Activated CD4-positive, alpha-beta T cell treated with anti-CD3 and anti-CD28 coated beads, Interleukin-2, amount 10 ng/mL, durations not matched to agents 24 days and 14 days (primary cell): Measurements from ENCODE around the gene ZDHHC12. TPM values are rescaled to one million over a fixed set of nuclear protein-coding genes. Genes with fewer than 3 reads are reported as not detected.

Experiments used
- DNase-seq: peaks from one replicate; pipeline ENCODE4 v3.0.0; 2022
- H3K27ac Mint-ChIP-seq: one replicate; pipeline ENCODE4 v1.8.0; 2022; ENCODE audit warnings: mild to moderate bottlenecking, mixed read lengths
- H3K27me3 Mint-ChIP-seq: one replicate; pipeline ENCODE4 v1.8.0; 2022; ENCODE audit warnings: mixed read lengths
- H3K36me3 Mint-ChIP-seq: one replicate; pipeline ENCODE4 v1.8.0; 2022; ENCODE audit warnings: low read depth, mild to moderate bottlenecking, mixed read lengths
- H3K4me1 Mint-ChIP-seq: one replicate; pipeline ENCODE4 v1.8.0; 2021; ENCODE audit warnings: mixed read lengths
- H3K4me3 Mint-ChIP-seq: one replicate; pipeline ENCODE4 v1.8.0; 2022; ENCODE audit warnings: mild to moderate bottlenecking, moderate library complexity, mixed read lengths
- H3K9me3 Mint-ChIP-seq: one replicate; pipeline ENCODE4 v1.8.0; 2021; ENCODE audit warnings: mixed read lengths
- intact Hi-C: fragments of 100-400 bp; cut with micrococcal nuclease; formaldehyde crosslinking; loops from one replicate; pipeline ENCODE4 v1.15.1; 2023
- total RNA-seq: library from RNA; stranded (reverse); gene quantifications from 2 replicates; pipeline ENCODE4 v1.2.3, GENCODE V29; 2022

The ZDHHC12 gene
- total RNA-seq, 1 donor from 2014 or later, result 46.9 TPM

GRCh38 chr9:128750926-128751595 is 27.1 kb upstream of the ZDHHC12 start:
- Mint-ChIP-seq H3K27ac (no peak overlapping the region), H3K4me1 (no peaks in the 10 kb centered on the region), H3K27me3 (no peaks in the 10 kb centered on the region), H3K36me3 (no peaks in the 10 kb centered on the region), H3K4me3 (no peak overlapping the region), H3K9me3 (no peaks in the 10 kb centered on the region)
- DNase-seq, result no peak
- intact Hi-C loops, result no loop called here

- Mint-ChIP-seq H3K36me3 (no peaks in the 10 kb centered on the region), H3K27me3 (no peaks in the 10 kb centered on the region), H3K27ac (no peak overlapping the region), H3K9me3 (no peaks in the 10 kb centered on the region), H3K4me1 (no peaks in the 10 kb centered on the region), H3K4me3 (no peak overlapping the region)
- intact Hi-C loops, result no loop called here
- no peak for DNase-seq
Observed at GRCh38 chr9:128747241-128747640, 23.3 kb upstream of the ZDHHC12 start.

- Mint-ChIP-seq H3K27ac (no peak overlapping the region), H3K9me3 (no peaks in the 10 kb centered on the region), H3K4me3 (no peak overlapping the region), H3K4me1 (no peaks in the 10 kb centered on the region), H3K36me3 (peaks cover 7% of the 10 kb centered on the region), H3K27me3 (no peaks in the 10 kb centered on the region)
- DNase-seq, result no peak
- intact Hi-C loops, result no loop called here
Observed at GRCh38 chr9:128743421-128743820, 19.5 kb upstream of the ZDHHC12 start.

GRCh38 chr9:128742401-128742800 is 18.5 kb upstream of the ZDHHC12 start:
- intact Hi-C loops, result no loop called here
- DNase-seq, result no peak
- Mint-ChIP-seq H3K4me1 (no peaks in the 10 kb centered on the region), H3K27ac (no peak overlapping the region), H3K27me3 (no peaks in the 10 kb centered on the region), H3K4me3 (no peak overlapping the region), H3K9me3 (no peaks in the 10 kb centered on the region), H3K36me3 (peaks cover 8% of the 10 kb centered on the region)

GRCh38 chr9:128735373-128735772 is 11.4 kb upstream of the ZDHHC12 start:
- H3K27ac Mint-ChIP-seq, result peak overlapping the region; percentile 45
- H3K9me3 Mint-ChIP-seq, result no peaks in the 10 kb centered on the region
- no peak overlapping the region for H3K4me3 Mint-ChIP-seq
- no peaks in the 10 kb centered on the region for H3K27me3 Mint-ChIP-seq
- H3K36me3 Mint-ChIP-seq, result peaks cover 19% of the 10 kb centered on the region
- intact Hi-C loops, result no loop called here
- no peaks in the 10 kb centered on the region for H3K4me1 Mint-ChIP-seq
- peak; percentile 51 for DNase-seq

- Mint-ChIP-seq H3K4me3 (no peak overlapping the region), H3K27ac (no peak overlapping the region), H3K27me3 (no peaks in the 10 kb centered on the region), H3K36me3 (peaks cover 12% of the 10 kb centered on the region), H3K4me1 (no peaks in the 10 kb centered on the region), H3K9me3 (no peaks in the 10 kb centered on the region)
- intact Hi-C loops, result no loop called here
- DNase-seq, result peak; percentile 70
Observed at GRCh38 chr9:128733256-128733655, 9.3 kb upstream of the ZDHHC12 start.

GRCh38 chr9:128732576-128732975 is 8.6 kb upstream of the ZDHHC12 start:
- intact Hi-C loops, result no loop called here

GRCh38 chr9:128731691-128732090 is 7.8 kb upstream of the ZDHHC12 start:
- no peak overlapping the region for H3K4me3 Mint-ChIP-seq
- intact Hi-C loops, result no loop called here
- no peaks in the 10 kb centered on the region for H3K27me3 Mint-ChIP-seq
- no peak overlapping the region for H3K27ac Mint-ChIP-seq
- H3K4me1 Mint-ChIP-seq, result peaks cover 2% of the 10 kb centered on the region
- H3K36me3 Mint-ChIP-seq, result peaks cover 10% of the 10 kb centered on the region
- no peak for DNase-seq
- no peaks in the 10 kb centered on the region for H3K9me3 Mint-ChIP-seq

More at GRCh38 chr9:128732576-128732975, 8.6 kb upstream of the ZDHHC12 start:
- Mint-ChIP-seq H3K9me3 (no peaks in the 10 kb centered on the region), H3K27ac (no peak overlapping the region), H3K4me3 (no peak overlapping the region), H3K36me3 (peaks cover 13% of the 10 kb centered on the region), H3K4me1 (peaks cover under 1% of the 10 kb centered on the region), H3K27me3 (no peaks in the 10 kb centered on the region)
- peak; percentile 52 for DNase-seq

- Mint-ChIP-seq H3K36me3 (peaks cover 10% of the 10 kb centered on the region), H3K4me3 (no peak overlapping the region)
Observed at GRCh38 chr9:128731093-128731492, 7.2 kb upstream of the ZDHHC12 start.

GRCh38 chr9:128729766-128730517 is 6.0 kb upstream of the ZDHHC12 start:
- no peak overlapping the region for H3K4me3 Mint-ChIP-seq
- H3K27ac Mint-ChIP-seq, result no peak overlapping the region
- peaks cover 11% of the 10 kb centered on the region for H3K4me1 Mint-ChIP-seq
- H3K9me3 Mint-ChIP-seq, result no peaks in the 10 kb centered on the region
- peaks cover 8% of the 10 kb centered on the region for H3K36me3 Mint-ChIP-seq
- H3K27me3 Mint-ChIP-seq, result no peaks in the 10 kb centered on the region
- no peak for DNase-seq
- intact Hi-C loops, result no loop called here

More at GRCh38 chr9:128731093-128731492, 7.2 kb upstream of the ZDHHC12 start:
- intact Hi-C loops, result no loop called here
- peak; percentile 48 for DNase-seq
- Mint-ChIP-seq H3K9me3 (no peaks in the 10 kb centered on the region), H3K27me3 (no peaks in the 10 kb centered on the region), H3K4me1 (peaks cover 4% of the 10 kb centered on the region), H3K27ac (no peak overlapping the region)

GRCh38 chr9:128729302-128729701 is 5.4 kb upstream of the ZDHHC12 start:
- Mint-ChIP-seq H3K9me3 (no peaks in the 10 kb centered on the region), H3K27me3 (no peaks in the 10 kb centered on the region), H3K4me1 (peaks cover 18% of the 10 kb centered on the region), H3K27ac (no peak overlapping the region), H3K4me3 (no peak overlapping the region), H3K36me3 (peaks cover 9% of the 10 kb centered on the region)
- no peak for DNase-seq
- intact Hi-C loops, result no loop called here

GRCh38 chr9:128728298-128728697 is 4.4 kb upstream of the ZDHHC12 start:
- Mint-ChIP-seq H3K27ac (no peak overlapping the region), H3K36me3 (peaks cover 13% of the 10 kb centered on the region), H3K27me3 (no peaks in the 10 kb centered on the region), H3K9me3 (no peaks in the 10 kb centered on the region), H3K4me1 (peaks cover 24% of the 10 kb centered on the region), H3K4me3 (no peak overlapping the region)
- intact Hi-C loops, result no loop called here
- no peak for DNase-seq

GRCh38 chr9:128727640-128728248 is 3.8 kb upstream of the ZDHHC12 start:
- H3K4me3 Mint-ChIP-seq, result no peak overlapping the region
- H3K36me3 Mint-ChIP-seq, result peaks cover 8% of the 10 kb centered on the region
- H3K9me3 Mint-ChIP-seq, result no peaks in the 10 kb centered on the region
- H3K4me1 Mint-ChIP-seq, result peaks cover 29% of the 10 kb centered on the region
- no peaks in the 10 kb centered on the region for H3K27me3 Mint-ChIP-seq
- H3K27ac Mint-ChIP-seq, result peak overlapping the region; percentile 20
- intact Hi-C loops, result no loop called here
- peak; percentile 49 for DNase-seq

- Mint-ChIP-seq H3K9me3 (no peaks in the 10 kb centered on the region), H3K27ac (peak overlapping the region; percentile 89), H3K36me3 (peaks cover 15% of the 10 kb centered on the region), H3K27me3 (no peaks in the 10 kb centered on the region), H3K4me3 (peak overlapping the region; percentile 99), H3K4me1 (peaks cover 37% of the 10 kb centered on the region)
- intact Hi-C loops, result loop anchor here (1.0 to 5.0 kb wide), 10 partner anchors 22 to 312 kb away; partner anchors contain the start of genes DYNC2I2, ENDOG, GLE1 and MIGA2
- DNase-seq, result peak; percentile 85
Observed at GRCh38 chr9:128724744-128725211, 851 bp upstream of the ZDHHC12 start.
